Activated naive CD8-positive, alpha-beta T cell treated with anti-CD3 and anti-CD28 coated beads, Interleukin-2, amount 50 U/mL, for 16 hours (primary cell): ENCODE results near the gene NRDC.

Experiments
- DNase-seq: peaks from one replicate; pipeline ENCODE4 v3.0.0-alpha.2; 2020; ENCODE audit warnings: low read depth, low spot score

The NRDC gene

GRCh38 chr1:51760872-51761271 lies 117.7 kb downstream of the NRDC start:
- DNase-seq: no peak

- DNase-seq: no peak
These were observed 120.2 kb downstream of the NRDC start for GRCh38 chr1:51758310-51758709.

- no peak for DNase-seq
These were observed 122.2 kb downstream of the NRDC start for GRCh38 chr1:51756290-51756689.

GRCh38 chr1:51755437-51755836 lies 123.1 kb downstream of the NRDC start:
- no peak for DNase-seq

- no peak for DNase-seq
These were observed 123.9 kb downstream of the NRDC start for GRCh38 chr1:51754666-51755065.

GRCh38 chr1:51753969-51754368 lies 124.6 kb downstream of the NRDC start:
- no peak for DNase-seq

GRCh38 chr1:51752073-51752948 lies 126.2 kb downstream of the NRDC start:
- DNase-seq: no peak

GRCh38 chr1:51750729-51751128 lies 127.8 kb downstream of the NRDC start:
- no peak for DNase-seq

GRCh38 chr1:51750218-51750617 lies 128.3 kb downstream of the NRDC start:
- no peak for DNase-seq

- no peak for DNase-seq
These were observed 129.4 kb downstream of the NRDC start for GRCh38 chr1:51749151-51749550.

GRCh38 chr1:51745304-51745570 lies 133.3 kb downstream of the NRDC start:
- DNase-seq: no peak

- no peak for DNase-seq
These were observed 133.8 kb downstream of the NRDC start for GRCh38 chr1:51744506-51745303.

- DNase-seq: no peak
These were observed 137.3 kb downstream of the NRDC start for GRCh38 chr1:51741121-51741681.

- no peak for DNase-seq
These were observed 137.9 kb downstream of the NRDC start for GRCh38 chr1:51740652-51741051.
